ENCODE results near the gene GDPD4. TPM values are rescaled to one million over a fixed set of nuclear protein-coding genes. Genes with fewer than 3 reads are reported as not detected.

Gene GDPD4
- total and polyA plus RNA-seq, 2 of the 4 experiments (the other 2 are of a cell fraction): not detected

GRCh38 chr11:77311701-77312100 lies 10.2 kb upstream of the GDPD4 start:
- Histone ChIP-seq H2BK15ac (ENCODE audit: low read depth, low read length) (no peak overlapping the region), H3K4ac (ENCODE audit: low read depth, low read length) (0 out of 2 replicates have a peak overlapping the region, but pooled peaks have one; percentile 1), H4K91ac (ENCODE audit: insufficient read depth, low read depth, low read length) (no peak overlapping the region), H3K9me1 (ENCODE audit: insufficient read depth, low read length) (no peaks in the 10 kb centered on the region), H2AFZ (replicated peaks; ENCODE audit: low read length, poor library complexity) (no peak overlapping the region), H3K4me3 (ENCODE audit: insufficient read depth, low read depth, low read length) (no peak overlapping the region), H3K56ac (ENCODE audit: extremely low read depth, insufficient read depth, low read length) (no peak overlapping the region), H3K23ac (ENCODE audit: low read depth, low read length) (no peak overlapping the region), H4K8ac (ENCODE audit: low read depth in 2 of 2, low read length in 2 of 2) (no peak overlapping the region), H3K36me3 (ENCODE audit: control insufficient read depth, insufficient read depth, low read length) (no peaks in the 10 kb centered on the region), H3K14ac (replicated peaks; ENCODE audit: low read depth, low read length) (no peak overlapping the region), H3K18ac (ENCODE audit: low read depth, low read length) (no peak overlapping the region), H4K20me1 (ENCODE audit: insufficient read depth, low read length) (no peaks in the 10 kb centered on the region), H3K9ac (ENCODE audit: low read depth, low read length) (no peak overlapping the region), H2AK5ac (ENCODE audit: low read depth, low read length) (no peak overlapping the region), H4K5ac (ENCODE audit: low read depth, low read length) (no peak overlapping the region), H3K27ac (ENCODE audit: insufficient read depth, low read length) (no peak overlapping the region), H2BK20ac (ENCODE audit: low read depth, low read length) (no peak overlapping the region), H3K27me3 (ENCODE audit: control insufficient read depth, insufficient read depth, low read length) (no peaks in the 10 kb centered on the region), H2BK5ac (ENCODE audit: low read depth, low read length, poor library complexity, severe bottlenecking) (no peak overlapping the region), H3K4me2 (ENCODE audit: low read depth, low read length) (no peak overlapping the region), H2AK9ac (replicated peaks; ENCODE audit: low read depth, low read length, poor library complexity) (no peak overlapping the region), H2BK120ac (ENCODE audit: low read depth, low read length) (no peak overlapping the region), H3K9me3 (ENCODE audit: control insufficient read depth, insufficient read depth, low read length) (no peaks in the 10 kb centered on the region), H3K79me1 (ENCODE audit: low read depth in 1 of 2, low read length in 2 of 2) (no peaks in the 10 kb centered on the region), H3K4me1 (ENCODE audit: control insufficient read depth, insufficient read depth, low read length) (peaks cover 3% of the 10 kb centered on the region; the same call in 1 of the 2 replicates)
- 100% methylated on average over 3 of the region's 3 CpGs; no CpG with 5 or more reads in 1 of the 2 experiments for WGBS, 2 experiments (ENCODE audit: extremely low coverage in 2 of 2, insufficient read length in 1 of 2)
- ChIA-PET CTCF (no interaction called here), POLR2A (ENCODE audit: unreplicated experiment) (no interaction called here)
- BruUV-seq (replicated peaks): no TSS peak
- no peak for TF ChIP-seq MXI1 (IDR thresholded peaks at IDR 0.05; ENCODE audit: borderline replicate concordance, low read depth, low read length)
- no peak for TF ChIP-seq RAD21 (IDR thresholded peaks at IDR 0.05; ENCODE audit: low read length)
- TF ChIP-seq CTCF (conservative IDR thresholded peaks at IDR 0.05; ENCODE audit: low read depth, low read length): no peak
- TF ChIP-seq CEBPB (IDR thresholded peaks at IDR 0.05; ENCODE audit: low read depth, low read length): no peak
- TF ChIP-seq MAZ (IDR thresholded peaks at IDR 0.05; ENCODE audit: borderline replicate concordance, low read depth, low read length): no peak
- TF ChIP-seq CHD1 (IDR thresholded peaks at IDR 0.05; ENCODE audit: low read depth, low read length): no peak
- no peak for TF ChIP-seq RCOR1 (IDR thresholded peaks at IDR 0.05; ENCODE audit: insufficient replicate concordance, low read length)
- no peak for TF ChIP-seq SMC3 (IDR thresholded peaks at IDR 0.05; ENCODE audit: low read depth, low read length)
- TF ChIP-seq POLR2A (IDR thresholded peaks at IDR 0.05; ENCODE audit: low read depth, low read length): no peak
- TF ChIP-seq FOS (IDR thresholded peaks at IDR 0.05; ENCODE audit: low read depth, low read length): no peak
- no peak for TF ChIP-seq USF2 (IDR thresholded peaks at IDR 0.05; ENCODE audit: low read depth, low read length)
- TF ChIP-seq ELK1 (IDR thresholded peaks at IDR 0.05; ENCODE audit: borderline replicate concordance, low read depth, low read length): no peak
- no peak for TF ChIP-seq MAFK (IDR thresholded peaks at IDR 0.05; ENCODE audit: low read depth, low read length)
- TF ChIP-seq NFE2L2 (IDR thresholded peaks at IDR 0.05; ENCODE audit: low read depth, low read length): no peak
- no peak for TF ChIP-seq BHLHE40 (IDR thresholded peaks at IDR 0.05; ENCODE audit: low read depth, low read length)
- no peak for TF ChIP-seq RFX5 (IDR thresholded peaks at IDR 0.05; ENCODE audit: low read depth, low read length)
- ATAC-seq (ENCODE audit: low read depth) (no peak), DNase-seq (no peak)
- in situ Hi-C loops (cut with MboI; ENCODE audit: low sequenced_read_pairs) (no loop called here), dilution Hi-C loops (cut with HindIII; ENCODE audit: low sequenced_read_pairs, unreplicated experiment) (no loop called here), intact Hi-C loops (cut with micrococcal nuclease) (no loop called here)
